ENCODE results near the gene SNAPC3.
"Not testable (repeated sequence)": the region's sequence is repeated elsewhere in the genome, so short reads cannot be mapped to it uniquely, and the experiment has no call there.

- TF ChIP-seq CTCF (conservative IDR thresholded peaks at IDR 0.05; ENCODE audit: low read depth, low read length); EZH2 (IDR thresholded peaks at IDR 0.05; ENCODE audit: borderline replicate concordance, low read depth, low read length, poor library complexity, severe bottlenecking): not testable (repeated sequence)
Measured at GRCh38 chr9:15441841-15442240, 19.2 kb downstream of the SNAPC3 start.
